ENCODE results near the gene LRRC9. TPM values are rescaled to one million over a fixed set of nuclear protein-coding genes. Genes with fewer than 3 reads are reported as not detected.

LRRC9 gene
- total RNA-seq, 1 experiment from 2014 or later: 0.77 TPM

GRCh38 chr14:59998564-59998963, 78.6 kb downstream of the LRRC9 start:
- Histone ChIP-seq H4K20me1 (ENCODE audit: control insufficient read depth, insufficient read depth, insufficient read length) (no peaks in the 10 kb centered on the region), H2BK15ac (ENCODE audit: low read depth, low read length) (no peak overlapping the region), H3K14ac (ENCODE audit: insufficient read depth, low read length) (no peak overlapping the region), H3K27ac (ENCODE audit: insufficient read length, low read depth, low read length) (no peak overlapping the region), H3K79me2 (ENCODE audit: insufficient read depth, low read length) (no peaks in the 10 kb centered on the region), H3K27me3 (ENCODE audit: insufficient read depth, low read length) (no peaks in the 10 kb centered on the region), H2AK5ac (ENCODE audit: insufficient read length, low read length) (no peak overlapping the region), H3K79me1 (ENCODE audit: insufficient read depth, low read depth, low read length, poor library complexity, severe bottlenecking) (no peaks in the 10 kb centered on the region), H2BK20ac (ENCODE audit: low read depth, low read length, poor library complexity, severe bottlenecking) (no peak overlapping the region), H3K4me2 (ENCODE audit: insufficient read depth, insufficient read length, low read length) (no peak overlapping the region), H4K91ac (ENCODE audit: insufficient read length, low read depth, low read length) (no peak overlapping the region), H3K56ac (ENCODE audit: insufficient read length, low read depth, low read length) (no peak overlapping the region), H4K5ac (ENCODE audit: insufficient read length, low read depth, low read length) (no peak overlapping the region), H3K23ac (ENCODE audit: insufficient read length, low read depth, low read length) (no peak overlapping the region), H3T11ph (ENCODE audit: low read length) (no peak overlapping the region), H3K18ac (ENCODE audit: insufficient read length, low read depth, low read length) (no peak overlapping the region), H3K4ac (ENCODE audit: low read depth, low read length) (no peak overlapping the region), H3K9ac (ENCODE audit: extremely low read depth, insufficient read length, low read length) (no peak overlapping the region), H3K23me2 (ENCODE audit: insufficient read length, low read depth, low read length, poor library complexity, severe bottlenecking) (no peaks in the 10 kb centered on the region), H2BK12ac (ENCODE audit: insufficient read length, low read depth, low read length) (no peak overlapping the region), H2AFZ (ENCODE audit: low read length) (no peak overlapping the region), H3K4me1 (ENCODE audit: insufficient read depth, low read length) (no peaks in the 10 kb centered on the region), H2BK5ac (ENCODE audit: insufficient read length, low read length) (no peak overlapping the region), H3K9me3 (ENCODE audit: control insufficient read depth, low read depth, low read length) (no peaks in the 10 kb centered on the region), H4K8ac (replicated peaks; ENCODE audit: insufficient read length, low read depth, low read length) (no peak overlapping the region), H2BK120ac (ENCODE audit: low read depth, low read length, poor library complexity, severe bottlenecking) (no peak overlapping the region)
- Mint-ChIP-seq H3K27ac (no peak overlapping the region), H3K36me3 (ENCODE audit: insufficient read depth in 1 of 3, low read depth in 3 of 3) (no peaks in the 10 kb centered on the region; a peak in 1 of 7 replicates), H3K9me3 (peaks cover 2 to 3% of the 10 kb centered on the region in 2 experiments; a peak in 1 of 5 replicates), H3K4me1 (no peaks in the 10 kb centered on the region), H3K4me3 (no peak overlapping the region), H3K27me3 (ENCODE audit: low read depth) (no peaks in the 10 kb centered on the region)
- DNase-seq: no peak
- no CpG with 5 or more reads among the region's 1 CpG for WGBS (ENCODE audit: extremely low coverage, insufficient read length, low lambda C conversion rate)
- TF ChIP-seq CTCF (conservative IDR thresholded peaks at IDR 0.05): no peak
